ENCODE results near the gene MMP10. TPM values are rescaled to one million over a fixed set of nuclear protein-coding genes. Genes with fewer than 3 reads are reported as not detected.

The MMP10 gene
- total RNA-seq: 0.39 and 2.6 TPM in 2 replicates

DNA sequence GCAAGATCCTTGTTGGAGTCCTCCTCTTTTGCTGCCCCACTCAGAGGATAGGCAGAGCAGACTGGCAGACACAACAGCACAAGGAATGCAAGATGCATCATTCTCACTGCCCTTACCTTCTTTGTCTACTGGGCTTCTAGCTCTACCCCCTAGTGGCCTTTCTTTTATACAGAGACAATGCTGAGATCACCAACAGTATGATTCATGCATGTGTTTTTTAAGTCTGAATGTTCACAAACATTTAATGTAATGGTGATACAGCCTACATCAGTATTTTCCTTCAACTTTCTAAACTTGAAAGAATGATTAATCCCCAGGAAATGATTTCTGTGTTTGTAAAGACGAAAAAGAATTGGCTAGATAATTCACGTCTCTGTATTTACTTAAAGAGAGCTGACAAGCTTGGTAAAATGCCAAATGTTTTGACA, at the start of gene MMP10:
TSS of gene MMP10 (minus strand) at position 138 of the 428 bp plus-strand sequence. CDS start at position 101, 37 bp downstream.

GRCh38 chr11:102798012-102798746, 17.8 kb upstream of the MMP10 start, which contains the start of gene MMP1:
TSS of gene MMP1 (minus strand) at chr11:102798160. CDS start at chr11:102798092, 68 bp downstream.

GRCh38 chr11:102724904-102725500, 55.4 kb downstream of the MMP10 start, which contains the start of gene MMP8:
TSS of gene MMP8 (minus strand) at chr11:102724954. CDS start at chr11:102724855, 99 bp downstream.

Other genes starting within 250 kb of the MMP10 start
- not detected in 2 replicates for gene MMP7, start 249.9 kb downstream of the MMP10 start, total RNA-seq
- gene MMP20, start 155.3 kb downstream of the MMP10 start, total RNA-seq: not detected in 2 replicates
- not detected in 2 replicates for gene MMP27, start 74.9 kb downstream of the MMP10 start, total RNA-seq
- gene MMP8, start 55.7 kb downstream of the MMP10 start, total RNA-seq: not detected in 2 replicates
- gene MMP1, start 17.5 kb upstream of the MMP10 start, total RNA-seq: 0.39 and 0.43 TPM in 2 replicates
- gene MMP3, start 63.0 kb upstream of the MMP10 start, total RNA-seq: under 0.01 and 3.6 TPM in 2 replicates
- gene MMP12, start 94.4 kb upstream of the MMP10 start, total RNA-seq: 0.22 TPM in 1 of 2 replicates, not detected in the other
- gene MMP13, start 175.1 kb upstream of the MMP10 start, total RNA-seq: not detected in 2 replicates

All from placental epithelial cell (primary cell).